H1 (cell line): ENCODE measurements around the gene RGS14. TPM values are rescaled to one million over a fixed set of nuclear protein-coding genes. Genes with fewer than 3 reads are reported as not detected.

Experiments
- CHD2 ChIP-seq: IDR thresholded peaks from 2 replicates; pipeline ENCODE4 v1.6.1; 2012; ENCODE audit warnings: low read length, improper control_type of control experiment
- EGR1 ChIP-seq: IDR thresholded peaks from 2 replicates; pipeline ENCODE4 v1.6.1; 2011; ENCODE audit warnings: low read depth, low read length, borderline replicate concordance
- SIX5 ChIP-seq: IDR thresholded peaks from 2 replicates; pipeline ENCODE4 v1.6.1; 2011; ENCODE audit warnings: mild to moderate bottlenecking, low read depth, low read length
- SUZ12 ChIP-seq: fragments of 200-600 bp; sonication (generic); IDR thresholded peaks from 2 replicates; pipeline ENCODE4 v1.6.1; 2012; ENCODE audit warnings: mild to moderate bottlenecking, inconsistent platforms, low read length, moderate library complexity, mixed read lengths
- polyA plus RNA-seq, 7 experiments: library from polyadenylated mRNA; depleted of rRNA in 3 of 7; stranded (reverse) in 5 of 7; unstranded in 2 of 7; fragments of >200 nt in 5 of 7; fragments of 200-250 nt in 2 of 7; gene quantifications; 1 replicate in 5 of 7; 2 replicates in 1 of 7; 4 replicates in 1 of 7; pipeline versions ENCODE4 v1.2.1 to v1.2.3, GENCODE V29; 2011 to 2013; ENCODE audit warnings: missing spikeins in 2 of 7, mixed read lengths in 2 of 7
- total RNA-seq: library from RNA; stranded (reverse); fragmentation: NEBNext Ultra II Directional; extraction: Animal tissue kit (Norgen Biotek cat#: 25700); gene quantifications from 2 replicates; pipeline ENCODE4 v1.2.1, GENCODE V29; 2021
- TF ChIP-seq, protein P1 (sequence below): fragments of 300-600 bp; sonication (generic); IDR thresholded peaks from 2 replicates; pipeline ENCODE4 v1.7.1; 2012; ENCODE audit warnings: low read length, moderate library complexity, mild to moderate bottlenecking, inconsistent platforms; ENCODE audit not compliant: insufficient replicate concordance

The RGS14 gene
- total and polyA plus RNA-seq, 2 of the 8 experiments (the other 6 are each of a cell fraction or from before 2014, with no cell fraction given) = 24.4 to 46.1 TPM

DNA sequence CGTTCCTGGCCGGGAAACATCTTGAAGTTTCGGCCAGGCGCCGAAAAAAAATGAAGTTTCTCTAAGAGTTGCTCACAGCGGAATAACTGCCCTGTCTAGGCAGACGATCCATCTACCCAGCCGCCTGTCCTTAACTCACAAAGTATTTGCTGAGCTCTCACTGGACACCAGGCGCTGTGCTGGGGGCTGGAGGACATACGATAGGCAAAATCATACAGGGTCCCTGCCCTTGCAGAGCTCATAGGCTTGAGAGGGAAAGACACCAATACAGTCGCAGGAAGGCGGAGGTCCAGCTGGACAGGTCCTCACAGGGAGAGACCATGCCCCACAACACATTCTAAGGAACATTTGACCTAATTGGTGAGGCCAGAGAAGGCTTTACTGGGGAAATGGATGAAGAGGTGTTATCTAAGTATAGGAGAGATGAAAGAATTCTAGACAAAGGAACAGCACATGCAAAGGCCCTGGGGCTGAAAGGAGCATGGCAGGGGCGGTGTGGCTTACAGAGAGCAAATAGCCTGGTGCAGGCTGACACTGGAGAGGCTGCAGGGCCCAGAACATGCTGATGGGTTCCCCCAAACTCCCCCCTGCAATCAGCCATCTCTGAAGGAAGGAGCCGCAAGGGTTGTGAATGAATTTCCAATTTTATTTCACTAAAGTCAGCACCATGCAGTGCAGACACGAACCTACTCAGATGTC is 44.0 kb upstream of the RGS14 start (continued):
- TF ChIP-seq, protein P1, sequence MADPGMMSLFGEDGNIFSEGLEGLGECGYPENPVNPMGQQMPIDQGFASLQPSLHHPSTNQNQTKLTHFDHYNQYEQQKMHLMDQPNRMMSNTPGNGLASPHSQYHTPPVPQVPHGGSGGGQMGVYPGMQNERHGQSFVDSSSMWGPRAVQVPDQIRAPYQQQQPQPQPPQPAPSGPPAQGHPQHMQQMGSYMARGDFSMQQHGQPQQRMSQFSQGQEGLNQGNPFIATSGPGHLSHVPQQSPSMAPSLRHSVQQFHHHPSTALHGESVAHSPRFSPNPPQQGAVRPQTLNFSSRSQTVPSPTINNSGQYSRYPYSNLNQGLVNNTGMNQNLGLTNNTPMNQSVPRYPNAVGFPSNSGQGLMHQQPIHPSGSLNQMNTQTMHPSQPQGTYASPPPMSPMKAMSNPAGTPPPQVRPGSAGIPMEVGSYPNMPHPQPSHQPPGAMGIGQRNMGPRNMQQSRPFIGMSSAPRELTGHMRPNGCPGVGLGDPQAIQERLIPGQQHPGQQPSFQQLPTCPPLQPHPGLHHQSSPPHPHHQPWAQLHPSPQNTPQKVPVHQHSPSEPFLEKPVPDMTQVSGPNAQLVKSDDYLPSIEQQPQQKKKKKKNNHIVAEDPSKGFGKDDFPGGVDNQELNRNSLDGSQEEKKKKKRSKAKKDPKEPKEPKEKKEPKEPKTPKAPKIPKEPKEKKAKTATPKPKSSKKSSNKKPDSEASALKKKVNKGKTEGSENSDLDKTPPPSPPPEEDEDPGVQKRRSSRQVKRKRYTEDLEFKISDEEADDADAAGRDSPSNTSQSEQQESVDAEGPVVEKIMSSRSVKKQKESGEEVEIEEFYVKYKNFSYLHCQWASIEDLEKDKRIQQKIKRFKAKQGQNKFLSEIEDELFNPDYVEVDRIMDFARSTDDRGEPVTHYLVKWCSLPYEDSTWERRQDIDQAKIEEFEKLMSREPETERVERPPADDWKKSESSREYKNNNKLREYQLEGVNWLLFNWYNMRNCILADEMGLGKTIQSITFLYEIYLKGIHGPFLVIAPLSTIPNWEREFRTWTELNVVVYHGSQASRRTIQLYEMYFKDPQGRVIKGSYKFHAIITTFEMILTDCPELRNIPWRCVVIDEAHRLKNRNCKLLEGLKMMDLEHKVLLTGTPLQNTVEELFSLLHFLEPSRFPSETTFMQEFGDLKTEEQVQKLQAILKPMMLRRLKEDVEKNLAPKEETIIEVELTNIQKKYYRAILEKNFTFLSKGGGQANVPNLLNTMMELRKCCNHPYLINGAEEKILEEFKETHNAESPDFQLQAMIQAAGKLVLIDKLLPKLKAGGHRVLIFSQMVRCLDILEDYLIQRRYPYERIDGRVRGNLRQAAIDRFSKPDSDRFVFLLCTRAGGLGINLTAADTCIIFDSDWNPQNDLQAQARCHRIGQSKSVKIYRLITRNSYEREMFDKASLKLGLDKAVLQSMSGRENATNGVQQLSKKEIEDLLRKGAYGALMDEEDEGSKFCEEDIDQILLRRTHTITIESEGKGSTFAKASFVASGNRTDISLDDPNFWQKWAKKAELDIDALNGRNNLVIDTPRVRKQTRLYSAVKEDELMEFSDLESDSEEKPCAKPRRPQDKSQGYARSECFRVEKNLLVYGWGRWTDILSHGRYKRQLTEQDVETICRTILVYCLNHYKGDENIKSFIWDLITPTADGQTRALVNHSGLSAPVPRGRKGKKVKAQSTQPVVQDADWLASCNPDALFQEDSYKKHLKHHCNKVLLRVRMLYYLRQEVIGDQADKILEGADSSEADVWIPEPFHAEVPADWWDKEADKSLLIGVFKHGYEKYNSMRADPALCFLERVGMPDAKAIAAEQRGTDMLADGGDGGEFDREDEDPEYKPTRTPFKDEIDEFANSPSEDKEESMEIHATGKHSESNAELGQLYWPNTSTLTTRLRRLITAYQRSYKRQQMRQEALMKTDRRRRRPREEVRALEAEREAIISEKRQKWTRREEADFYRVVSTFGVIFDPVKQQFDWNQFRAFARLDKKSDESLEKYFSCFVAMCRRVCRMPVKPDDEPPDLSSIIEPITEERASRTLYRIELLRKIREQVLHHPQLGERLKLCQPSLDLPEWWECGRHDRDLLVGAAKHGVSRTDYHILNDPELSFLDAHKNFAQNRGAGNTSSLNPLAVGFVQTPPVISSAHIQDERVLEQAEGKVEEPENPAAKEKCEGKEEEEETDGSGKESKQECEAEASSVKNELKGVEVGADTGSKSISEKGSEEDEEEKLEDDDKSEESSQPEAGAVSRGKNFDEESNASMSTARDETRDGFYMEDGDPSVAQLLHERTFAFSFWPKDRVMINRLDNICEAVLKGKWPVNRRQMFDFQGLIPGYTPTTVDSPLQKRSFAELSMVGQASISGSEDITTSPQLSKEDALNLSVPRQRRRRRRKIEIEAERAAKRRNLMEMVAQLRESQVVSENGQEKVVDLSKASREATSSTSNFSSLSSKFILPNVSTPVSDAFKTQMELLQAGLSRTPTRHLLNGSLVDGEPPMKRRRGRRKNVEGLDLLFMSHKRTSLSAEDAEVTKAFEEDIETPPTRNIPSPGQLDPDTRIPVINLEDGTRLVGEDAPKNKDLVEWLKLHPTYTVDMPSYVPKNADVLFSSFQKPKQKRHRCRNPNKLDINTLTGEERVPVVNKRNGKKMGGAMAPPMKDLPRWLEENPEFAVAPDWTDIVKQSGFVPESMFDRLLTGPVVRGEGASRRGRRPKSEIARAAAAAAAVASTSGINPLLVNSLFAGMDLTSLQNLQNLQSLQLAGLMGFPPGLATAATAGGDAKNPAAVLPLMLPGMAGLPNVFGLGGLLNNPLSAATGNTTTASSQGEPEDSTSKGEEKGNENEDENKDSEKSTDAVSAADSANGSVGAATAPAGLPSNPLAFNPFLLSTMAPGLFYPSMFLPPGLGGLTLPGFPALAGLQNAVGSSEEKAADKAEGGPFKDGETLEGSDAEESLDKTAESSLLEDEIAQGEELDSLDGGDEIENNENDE = no peak
- no peak for TF ChIP-seq SIX5
- TF ChIP-seq SUZ12 = no peak
- no peak for TF ChIP-seq CHD2
- TF ChIP-seq EGR1 = no peak
- TF ChIP-seq, all 59 proteins: peak for 0
